CD1c-positive myeloid dendritic cell (primary cell): ENCODE measurements around the gene SYT17.

Experiments used
- DNase-seq: peaks from one replicate; pipeline ENCODE4 v3.0.0-alpha.2; 2016; ENCODE audit errors: extremely low spot score

The SYT17 gene

DNA sequence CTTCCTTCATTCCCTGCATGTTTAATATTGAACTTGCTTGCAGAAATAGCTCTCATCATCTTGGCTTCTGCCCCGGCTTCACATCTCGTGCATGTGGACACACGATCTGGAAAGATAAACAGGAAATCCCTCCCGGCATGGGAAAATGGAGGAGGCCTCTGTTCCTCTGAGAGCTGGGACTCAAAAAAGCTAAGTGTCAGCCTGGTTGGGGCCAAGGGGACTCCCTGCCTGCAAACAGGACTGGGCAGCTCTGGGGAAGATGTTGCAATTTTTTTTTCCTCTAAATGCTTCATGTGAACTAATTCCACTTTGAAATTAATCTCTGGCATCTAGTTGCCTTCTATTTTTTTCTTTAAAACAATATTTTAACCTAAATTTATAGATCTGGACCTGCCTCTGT is 29.4 kb upstream of the SYT17 start:
- peak; percentile 54 for DNase-seq

DNA sequence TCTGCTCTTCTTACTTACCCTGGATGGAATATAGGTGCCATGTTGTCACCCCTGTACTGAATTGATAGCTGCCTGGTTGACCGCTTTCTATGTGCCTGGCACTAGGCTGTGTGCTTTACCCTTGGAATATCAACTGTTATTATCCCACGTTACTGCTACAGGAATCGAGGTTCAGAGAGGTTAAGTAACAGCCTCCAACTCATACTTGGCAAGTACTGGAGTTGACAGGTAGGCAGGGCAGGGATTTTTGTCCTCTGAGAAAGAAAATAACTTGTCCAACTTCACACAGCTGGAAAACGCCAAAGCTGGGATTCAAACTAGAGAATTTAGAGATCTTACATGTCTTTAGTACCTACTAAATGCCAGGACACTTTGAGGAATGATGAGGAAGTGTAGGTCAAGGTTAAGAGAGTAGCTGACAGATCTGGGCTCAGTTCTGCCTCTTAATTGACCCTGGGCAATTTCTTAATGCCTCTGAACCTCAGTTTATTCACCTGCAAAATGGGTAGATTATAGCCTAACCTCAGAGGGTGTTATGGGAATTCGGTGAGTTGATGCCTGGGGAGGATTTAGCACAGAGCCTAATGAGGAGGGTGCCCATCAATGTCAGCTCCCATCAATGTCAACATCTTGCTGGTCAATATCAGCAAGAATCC is 28.5 kb upstream of the SYT17 start:
- DNase-seq, result no peak

- DNase-seq, result no peak
Observed at GRCh38 chr16:19140396-19140795, 27.6 kb upstream of the SYT17 start.

- DNase-seq, result no peak
Observed at GRCh38 chr16:19142939-19143598, 25.0 kb upstream of the SYT17 start.

- DNase-seq, result no peak
Observed at GRCh38 chr16:19143599-19143956, 24.5 kb upstream of the SYT17 start.

- DNase-seq, result no peak
Observed at GRCh38 chr16:19145010-19145409, 23.0 kb upstream of the SYT17 start.

GRCh38 chr16:19147126-19147525 is 20.9 kb upstream of the SYT17 start:
- no peak for DNase-seq

DNA sequence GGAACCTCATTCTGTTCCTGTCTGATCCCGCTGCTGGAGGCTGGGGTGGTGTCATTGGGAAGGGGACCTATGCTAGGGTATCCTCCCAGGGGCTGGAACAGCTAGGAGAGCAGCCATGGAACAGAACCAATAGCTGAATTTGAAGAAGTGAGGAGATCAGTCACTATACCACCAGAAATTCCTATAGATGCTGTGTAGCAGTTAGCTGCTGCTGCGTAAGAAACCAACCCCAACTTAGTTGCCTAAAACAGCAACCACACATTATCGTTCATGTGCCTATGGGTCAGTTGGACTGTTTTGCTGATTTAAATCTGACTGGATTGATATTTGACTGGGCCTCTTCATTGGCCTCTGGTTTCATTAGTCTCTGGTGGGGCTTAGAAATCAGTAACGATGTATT is 20.4 kb upstream of the SYT17 start:
- DNase-seq, result no peak

- DNase-seq, result no peak
Observed at GRCh38 chr16:19148189-19148588, 19.9 kb upstream of the SYT17 start.

DNA sequence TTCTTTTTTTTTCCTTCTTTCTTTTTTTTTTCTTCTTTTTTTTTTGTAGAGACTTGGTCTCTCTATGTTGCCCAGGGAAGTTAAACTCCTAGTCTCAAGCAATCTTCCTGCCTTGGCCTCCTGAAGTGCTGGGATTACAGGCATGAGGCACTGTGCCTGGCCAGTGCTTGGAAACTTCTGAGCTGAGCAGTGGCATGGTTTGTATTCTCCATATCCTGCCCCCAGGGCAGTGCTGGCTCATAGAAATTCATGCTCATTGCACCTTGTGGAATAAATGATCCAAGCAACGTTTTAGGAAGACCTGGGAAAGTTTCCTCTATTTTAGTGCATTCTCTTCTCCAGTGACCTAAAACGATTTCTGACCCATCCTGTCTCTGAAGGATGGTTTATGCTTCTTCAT is 16.7 kb upstream of the SYT17 start:
- no peak for DNase-seq

GRCh38 chr16:19152042-19152441 is 16.0 kb upstream of the SYT17 start:
- no peak for DNase-seq

GRCh38 chr16:19153876-19154275 is 14.2 kb upstream of the SYT17 start:
- no peak for DNase-seq

GRCh38 chr16:19162085-19162484 is 6.0 kb upstream of the SYT17 start:
- DNase-seq, result no peak

DNA sequence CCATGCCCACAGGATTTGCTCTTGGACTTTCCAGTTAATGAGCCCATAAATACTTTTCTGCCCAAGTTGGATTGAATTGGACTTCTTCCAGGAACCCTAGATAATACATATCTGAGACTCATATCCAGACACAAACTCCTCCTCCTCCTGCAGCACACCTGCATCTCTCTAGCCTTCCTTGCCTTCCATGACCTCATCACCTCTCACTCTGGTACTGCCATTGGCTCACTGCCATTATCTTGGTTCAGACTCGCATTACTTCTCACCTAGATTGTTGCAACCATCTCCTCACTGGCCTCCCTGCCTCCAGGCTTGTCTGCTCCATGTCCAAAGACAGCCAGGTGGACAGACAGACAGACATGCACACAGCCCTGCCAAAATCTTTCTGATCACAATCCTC is 4.8 kb upstream of the SYT17 start:
- DNase-seq, result no peak

DNA sequence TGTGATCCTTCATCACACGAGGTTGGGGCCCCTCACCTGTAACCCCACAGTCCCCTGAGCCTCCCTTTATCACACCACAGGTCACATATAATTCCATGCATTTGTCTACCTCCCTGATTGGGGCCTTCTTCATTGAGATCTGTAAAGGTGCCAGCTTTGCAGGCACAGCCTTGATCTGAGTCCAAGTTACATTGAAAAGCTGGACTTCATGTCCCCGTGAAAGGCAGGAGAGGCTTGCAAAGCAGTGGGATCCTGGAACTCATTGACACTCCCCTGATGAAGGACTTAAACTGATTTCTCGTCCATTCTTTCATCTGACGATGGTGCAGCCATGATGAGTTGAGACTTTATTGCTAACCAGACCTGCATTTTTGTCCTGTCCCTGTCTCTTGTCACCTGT is 3.8 kb upstream of the SYT17 start:
- no peak for DNase-seq

GRCh38 chr16:19165101-19165500 is 2.9 kb upstream of the SYT17 start:
- no peak for DNase-seq

DNA sequence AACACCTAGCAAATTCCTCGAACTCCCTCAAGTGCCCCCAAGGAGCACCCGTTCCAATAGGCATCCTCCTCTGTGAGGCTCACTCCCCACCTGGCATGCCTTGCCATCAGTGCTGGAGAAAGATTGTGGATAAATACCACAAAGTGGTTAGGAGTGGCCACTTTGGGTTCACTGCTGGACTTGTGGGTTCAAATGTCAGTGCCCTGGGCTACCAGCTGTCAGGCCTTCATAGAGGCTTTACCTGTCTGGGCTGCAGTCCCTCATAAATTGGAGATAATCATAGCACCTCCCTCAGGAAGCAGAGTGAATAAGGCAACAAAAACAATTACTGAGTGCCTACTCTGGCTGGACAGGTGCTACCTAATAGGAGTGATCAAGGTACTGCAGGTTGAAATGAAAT is 1.5 kb upstream of the SYT17 start:
- no peak for DNase-seq

GRCh38 chr16:19168371-19169081 is 486 bp downstream of the SYT17 start:
- DNase-seq, result peak; percentile 40

DNA sequence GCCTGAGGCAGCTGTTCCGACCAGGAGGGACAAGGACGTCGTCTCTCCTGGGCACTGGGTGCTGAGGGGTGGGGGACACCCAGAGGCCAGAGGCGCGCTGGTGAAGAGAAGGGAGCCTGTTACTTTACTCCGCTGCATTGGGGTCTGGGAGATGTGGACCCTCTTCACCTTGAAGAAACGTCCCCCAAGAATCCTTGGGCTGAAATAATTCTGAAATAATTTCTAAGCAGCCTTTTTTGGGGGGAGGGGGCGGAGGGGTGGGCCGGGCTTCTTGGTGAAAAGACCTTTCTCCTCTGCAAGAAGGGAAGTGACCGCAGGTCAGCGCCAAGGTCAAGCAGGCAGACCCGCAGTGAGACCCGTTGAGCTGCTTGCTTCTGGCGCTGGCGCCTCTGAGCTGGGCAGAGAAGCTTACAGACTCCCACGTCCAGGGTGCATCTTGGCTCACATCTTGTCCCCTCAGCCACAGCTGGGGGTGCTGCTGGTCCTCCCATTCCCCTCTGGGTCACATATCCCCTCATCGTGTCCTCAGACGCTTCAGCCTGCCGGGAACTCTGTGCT is 1.1 kb downstream of the SYT17 start:
- peak; percentile 9 for DNase-seq

DNA sequence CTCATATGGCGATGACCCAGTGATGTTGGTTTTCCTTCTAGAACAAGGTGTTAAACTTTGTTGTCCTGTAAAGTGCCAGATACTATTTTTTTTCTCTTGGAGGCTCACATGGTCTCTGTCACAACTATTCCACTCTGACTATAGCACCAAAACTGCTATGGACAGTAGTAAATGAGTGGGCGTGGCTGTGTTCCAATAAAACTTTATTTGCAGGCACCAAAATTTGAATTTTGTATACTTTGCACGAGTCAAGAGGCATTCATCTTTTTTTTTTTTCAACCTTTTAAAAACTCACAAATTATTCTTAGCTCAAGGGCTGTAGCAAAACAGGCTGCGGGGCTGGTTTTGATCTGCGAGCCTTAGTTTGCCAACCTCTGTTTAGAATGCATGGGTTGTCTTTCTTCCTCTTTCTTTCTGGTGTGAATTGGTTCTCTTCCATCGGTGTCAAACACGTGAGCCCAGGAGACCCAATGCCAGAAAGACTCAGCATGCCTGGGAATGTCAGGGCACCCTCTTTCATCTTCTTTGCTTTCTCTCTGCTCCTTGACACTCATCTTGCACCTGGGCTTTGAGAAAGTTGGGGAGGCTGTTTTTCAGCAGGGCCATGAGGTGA is 2.1 kb downstream of the SYT17 start:
- DNase-seq, result no peak

DNA sequence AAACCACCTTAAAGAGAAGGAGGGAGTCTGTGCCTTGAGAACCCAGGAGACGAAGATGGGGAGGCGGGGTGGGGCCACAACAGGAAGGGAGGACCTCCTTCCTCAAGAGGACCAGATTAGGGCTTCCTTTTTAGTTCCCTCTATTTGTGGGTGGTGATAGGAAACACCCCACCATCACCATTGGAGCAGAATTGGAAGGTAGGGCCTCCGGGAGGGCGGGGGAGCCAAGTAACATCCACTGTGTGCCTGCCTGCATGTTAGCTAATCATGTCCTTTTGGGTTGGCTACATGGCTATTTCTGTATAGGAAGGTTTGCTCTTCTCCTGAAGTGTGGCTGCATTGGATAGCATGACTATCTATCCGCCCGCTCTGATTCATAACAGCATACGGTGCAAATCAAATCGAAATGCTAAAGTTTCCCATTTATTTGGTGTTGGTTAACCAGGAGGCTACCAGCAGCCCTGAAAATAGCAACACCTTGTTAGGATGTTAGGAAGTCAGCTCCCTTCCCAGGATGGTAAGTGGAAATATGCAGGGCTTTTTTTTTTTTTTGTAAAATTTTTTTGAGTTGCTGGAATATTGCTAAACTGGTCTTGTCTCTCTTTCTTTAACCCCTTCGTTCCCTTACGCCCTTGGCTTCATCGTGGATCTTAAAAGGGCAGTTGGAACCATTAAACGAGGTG is 4.2 kb downstream of the SYT17 start:
- no peak for DNase-seq

GRCh38 chr16:19173059-19173458 is 5.0 kb downstream of the SYT17 start:
- DNase-seq, result no peak
